ENCODE data around the gene MCAM. TPM values are rescaled to one million over a fixed set of nuclear protein-coding genes. Genes with fewer than 3 reads are reported as not detected.

MCAM gene
- total and polyA plus RNA-seq, 10 donors: 10.3 to 612 (median 38.0) TPM

- Histone ChIP-seq H3K36me3 (peaks cover 0 to 17% (median 0%) of the 10 kb centered on the region in 6 donors), H3K27me3 (replicated peaks in 1 of 7) (peaks cover 0 to 82% (median 31%) of the 10 kb centered on the region in 7 donors), H3K4me1 (peaks cover 21 to 89% (median 81%) of the 10 kb centered on the region in 6 donors), H3K27ac (peak overlapping the region in 7 of 8 donors; percentile 58 to 86 (median 80)), H3K9me3 (no peaks in the 10 kb centered on the region), H3K4me3 (peak overlapping the region in 1 of 8 donors; percentile 22)
- no peak for TF ChIP-seq CTCF (IDR thresholded peaks at IDR 0.05 in 8 of 11, conservative IDR thresholded peaks at IDR 0.05 in 3 of 11)
- TF ChIP-seq POLR2A (IDR thresholded peaks at IDR 0.05): no peak
- peak in 2 of 3 donors; percentile 34 to 70 for TF ChIP-seq POLR2AphosphoS5 (IDR thresholded peaks at IDR 0.05)
- DNase-seq: no peak
- 55 to 72% (median 64%) methylated on average over 11 to 22 of the region's 22 CpGs for WGBS, 5 donors
- intact Hi-C loops (cut with DNase I; ENCODE audit: low total_unique reads): no loop called here
Measured at GRCh38 chr11:119318240-119319135, 1.6 kb upstream of the MCAM start.

GRCh38 chr11:119317592-119318239 lies 786 bp upstream of the MCAM start:
- H3K27ac ChIP-seq: peak overlapping the region in 5 of 8 donors; percentile 63 to 86 (median 82)
- intact Hi-C loops (cut with DNase I; ENCODE audit: low total_unique reads): no loop called here
- DNase-seq: no peak
- H3K4me1 ChIP-seq: peaks cover 21 to 83% (median 78%) of the 10 kb centered on the region in 6 donors
- H3K27me3 ChIP-seq (replicated peaks in 1 of 7): peaks cover 0 to 82% (median 31%) of the 10 kb centered on the region in 7 donors
- 58 to 65% (median 61%) methylated on average over 14 of the region's 14 CpGs for WGBS, 5 donors
- H3K9me3 ChIP-seq: no peaks in the 10 kb centered on the region
- peak overlapping the region in 6 of 8 donors; percentile 6 to 72 (median 34) for H3K4me3 ChIP-seq
- no peak for TF ChIP-seq CTCF (IDR thresholded peaks at IDR 0.05 in 8 of 11, conservative IDR thresholded peaks at IDR 0.05 in 3 of 11)
- no peak for TF ChIP-seq POLR2A (IDR thresholded peaks at IDR 0.05)
- no peak for TF ChIP-seq POLR2AphosphoS5 (IDR thresholded peaks at IDR 0.05)
- H3K36me3 ChIP-seq: peaks cover 0 to 22% (median 0%) of the 10 kb centered on the region in 6 donors

GRCh38 chr11:119316016-119316728 lies 758 bp downstream of the MCAM start:
- H3K4me3 ChIP-seq: peak overlapping the region; percentile 31 to 72 (median 40)
- 0 to 1% (median 1%) methylated on average over 16 to 46 of the region's 46 CpGs for WGBS, 5 donors
- H3K4me1 ChIP-seq: peaks cover 15 to 70% (median 65%) of the 10 kb centered on the region in 6 donors
- no peak for DNase-seq
- peak overlapping the region in 7 of 8 donors; percentile 7 to 86 (median 67) for H3K27ac ChIP-seq
- peaks cover 0 to 37% (median 0%) of the 10 kb centered on the region in 6 donors for H3K36me3 ChIP-seq
- no peaks in the 10 kb centered on the region for H3K9me3 ChIP-seq
- TF ChIP-seq POLR2AphosphoS5 (IDR thresholded peaks at IDR 0.05) (no peak), CTCF (IDR thresholded peaks at IDR 0.05 in 8 of 11, conservative IDR thresholded peaks at IDR 0.05 in 3 of 11) (no peak), POLR2A (IDR thresholded peaks at IDR 0.05) (no peak)
- intact Hi-C loops (cut with DNase I; ENCODE audit: low total_unique reads): no loop called here
- peaks cover 0 to 73% (median 31%) of the 10 kb centered on the region in 7 donors for H3K27me3 ChIP-seq (replicated peaks in 1 of 7)
